Measurements from ENCODE around the gene GPR108.

DNA sequence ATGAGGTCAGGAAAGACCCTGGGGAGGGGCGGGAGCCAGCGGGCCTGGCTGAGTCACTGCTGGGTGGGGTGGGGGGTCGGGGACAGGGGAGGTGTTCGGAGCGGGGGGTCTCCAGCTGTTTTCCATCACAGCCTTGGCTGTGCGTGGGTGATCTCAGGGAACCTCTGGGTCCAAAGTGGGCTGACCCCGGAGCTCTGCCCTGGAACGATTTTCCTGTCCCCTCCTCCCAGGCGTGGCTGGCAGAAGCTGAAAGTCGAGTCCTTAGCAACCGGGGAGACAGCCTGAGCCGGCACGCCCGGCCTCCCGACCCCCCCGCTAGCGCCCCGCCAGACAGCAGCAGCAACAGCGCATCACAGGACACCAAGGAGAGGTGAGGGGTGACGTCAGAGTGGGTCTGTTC lies 12.7 kb upstream of the GPR108 start:
- TF ChIP-seq, protein P1, sequence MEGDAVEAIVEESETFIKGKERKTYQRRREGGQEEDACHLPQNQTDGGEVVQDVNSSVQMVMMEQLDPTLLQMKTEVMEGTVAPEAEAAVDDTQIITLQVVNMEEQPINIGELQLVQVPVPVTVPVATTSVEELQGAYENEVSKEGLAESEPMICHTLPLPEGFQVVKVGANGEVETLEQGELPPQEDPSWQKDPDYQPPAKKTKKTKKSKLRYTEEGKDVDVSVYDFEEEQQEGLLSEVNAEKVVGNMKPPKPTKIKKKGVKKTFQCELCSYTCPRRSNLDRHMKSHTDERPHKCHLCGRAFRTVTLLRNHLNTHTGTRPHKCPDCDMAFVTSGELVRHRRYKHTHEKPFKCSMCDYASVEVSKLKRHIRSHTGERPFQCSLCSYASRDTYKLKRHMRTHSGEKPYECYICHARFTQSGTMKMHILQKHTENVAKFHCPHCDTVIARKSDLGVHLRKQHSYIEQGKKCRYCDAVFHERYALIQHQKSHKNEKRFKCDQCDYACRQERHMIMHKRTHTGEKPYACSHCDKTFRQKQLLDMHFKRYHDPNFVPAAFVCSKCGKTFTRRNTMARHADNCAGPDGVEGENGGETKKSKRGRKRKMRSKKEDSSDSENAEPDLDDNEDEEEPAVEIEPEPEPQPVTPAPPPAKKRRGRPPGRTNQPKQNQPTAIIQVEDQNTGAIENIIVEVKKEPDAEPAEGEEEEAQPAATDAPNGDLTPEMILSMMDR (conservative IDR thresholded peaks at IDR 0.05; ENCODE audit: low read depth, low read length), result no peak
- no peak for TF ChIP-seq EZH2 (IDR thresholded peaks at IDR 0.05; ENCODE audit: borderline replicate concordance, low read depth, low read length, poor library complexity, severe bottlenecking)
